ENCODE data around the gene CRMP1. TPM values are rescaled to one million over a fixed set of nuclear protein-coding genes. Genes with fewer than 3 reads are reported as not detected.

The CRMP1 gene
- total and polyA plus RNA-seq, 2 of the 4 experiments (the other 2 are of a cell fraction): 4.1 to 7.4 TPM

DNA sequence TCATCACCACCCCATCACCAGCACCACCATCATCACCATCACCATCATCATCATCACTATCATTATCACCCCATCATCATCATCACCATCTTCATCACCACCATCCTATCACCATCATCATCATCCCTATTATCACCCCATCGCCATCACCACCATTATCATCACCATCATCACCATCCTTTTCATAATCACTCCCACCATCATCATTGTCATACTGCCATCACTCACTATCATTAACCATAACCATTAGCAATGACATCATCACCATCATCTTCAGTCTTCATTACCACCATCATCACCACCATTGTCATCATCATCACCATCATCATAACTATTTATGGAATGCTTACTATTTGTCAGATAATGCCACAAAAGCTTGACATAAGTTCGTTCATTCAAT, 35.7 kb downstream of the CRMP1 start:
- no peaks in the 10 kb centered on the region; the same call in 1 of the 2 replicates for H3K9me1 ChIP-seq (ENCODE audit: insufficient read depth, low read length)
- no peak overlapping the region for H4K8ac ChIP-seq (ENCODE audit: low read depth in 2 of 2, low read length in 2 of 2)
- no peak overlapping the region for H2AFZ ChIP-seq (replicated peaks; ENCODE audit: low read length, poor library complexity)
- peaks cover 1% of the 10 kb centered on the region; the same call in 1 of the 2 replicates for H3K36me3 ChIP-seq (ENCODE audit: control insufficient read depth, insufficient read depth, low read length)
- no peak overlapping the region for H3K4me3 ChIP-seq (ENCODE audit: insufficient read depth, low read depth, low read length)
- H4K91ac ChIP-seq (ENCODE audit: insufficient read depth, low read depth, low read length): no peak overlapping the region
- H2BK120ac ChIP-seq (ENCODE audit: low read depth, low read length): no peak overlapping the region
- no peak overlapping the region for H3K56ac ChIP-seq (ENCODE audit: extremely low read depth, insufficient read depth, low read length)
- H2AK5ac ChIP-seq (ENCODE audit: low read depth, low read length): no peak overlapping the region
- no peak overlapping the region for H3K4ac ChIP-seq (ENCODE audit: low read depth, low read length)
- H3K79me1 ChIP-seq (ENCODE audit: low read depth in 1 of 2, low read length in 2 of 2): no peaks in the 10 kb centered on the region
- H3K9me3 ChIP-seq (ENCODE audit: control insufficient read depth, insufficient read depth, low read length): no peaks in the 10 kb centered on the region
- no peak overlapping the region for H3K27ac ChIP-seq (ENCODE audit: insufficient read depth, low read length)
- BruUV-seq (replicated peaks): no TSS peak
- H2BK15ac ChIP-seq (ENCODE audit: low read depth, low read length): no peak overlapping the region
- H2BK5ac ChIP-seq (ENCODE audit: low read depth, low read length, poor library complexity, severe bottlenecking): peak overlapping the region; percentile 47
- ChIA-PET CTCF (no interaction called here), POLR2A (ENCODE audit: unreplicated experiment) (no interaction called here)
- no peak overlapping the region for H4K5ac ChIP-seq (ENCODE audit: low read depth, low read length)
- no peak for DNase-seq
- no peaks in the 10 kb centered on the region for H3K4me1 ChIP-seq (ENCODE audit: control insufficient read depth, insufficient read depth, low read length)
- no peak overlapping the region for H3K14ac ChIP-seq (replicated peaks; ENCODE audit: low read depth, low read length)
- no peak for ATAC-seq (ENCODE audit: low read depth)
- intact Hi-C loops (cut with micrococcal nuclease) (no loop called here), dilution Hi-C loops (cut with HindIII; ENCODE audit: low sequenced_read_pairs, unreplicated experiment) (no loop called here), in situ Hi-C loops (cut with MboI; ENCODE audit: low sequenced_read_pairs) (no loop called here)
- H3K27me3 ChIP-seq (ENCODE audit: control insufficient read depth, insufficient read depth, low read length): no peaks in the 10 kb centered on the region
- H2AK9ac ChIP-seq (replicated peaks; ENCODE audit: low read depth, low read length, poor library complexity): no peak overlapping the region
- no peaks in the 10 kb centered on the region for H4K20me1 ChIP-seq (ENCODE audit: insufficient read depth, low read length)
- WGBS, 2 experiments (ENCODE audit: extremely low coverage in 2 of 2, insufficient read length in 1 of 2): 80% methylated on average over 1 of the region's 2 CpGs; no CpG with 5 or more reads in 1 of the 2 experiments
- H2BK20ac ChIP-seq (ENCODE audit: low read depth, low read length): no peak overlapping the region
- no peak overlapping the region for H3K18ac ChIP-seq (ENCODE audit: low read depth, low read length)
- TF ChIP-seq FOS (IDR thresholded peaks at IDR 0.05; ENCODE audit: low read depth, low read length): no peak
- TF ChIP-seq CTCF (conservative IDR thresholded peaks at IDR 0.05; ENCODE audit: low read depth, low read length): no peak
- no peak for TF ChIP-seq SMC3 (IDR thresholded peaks at IDR 0.05; ENCODE audit: low read depth, low read length)
- TF ChIP-seq POLR2A (IDR thresholded peaks at IDR 0.05; ENCODE audit: low read depth, low read length): no peak
- TF ChIP-seq RFX5 (IDR thresholded peaks at IDR 0.05; ENCODE audit: low read depth, low read length): no peak
- no peak for TF ChIP-seq MAZ (IDR thresholded peaks at IDR 0.05; ENCODE audit: borderline replicate concordance, low read depth, low read length)
- no peak for TF ChIP-seq MXI1 (IDR thresholded peaks at IDR 0.05; ENCODE audit: borderline replicate concordance, low read depth, low read length)
- no peak for TF ChIP-seq CHD1 (IDR thresholded peaks at IDR 0.05; ENCODE audit: low read depth, low read length)
- TF ChIP-seq RAD21 (IDR thresholded peaks at IDR 0.05; ENCODE audit: low read length): no peak
- TF ChIP-seq ELK1 (IDR thresholded peaks at IDR 0.05; ENCODE audit: borderline replicate concordance, low read depth, low read length): no peak
- no peak for TF ChIP-seq NFE2L2 (IDR thresholded peaks at IDR 0.05; ENCODE audit: low read depth, low read length)
- no peak for TF ChIP-seq RCOR1 (IDR thresholded peaks at IDR 0.05; ENCODE audit: insufficient replicate concordance, low read length)
- TF ChIP-seq BHLHE40 (IDR thresholded peaks at IDR 0.05; ENCODE audit: low read depth, low read length): no peak
- no peak for TF ChIP-seq CEBPB (IDR thresholded peaks at IDR 0.05; ENCODE audit: low read depth, low read length)
- TF ChIP-seq, protein P1, sequence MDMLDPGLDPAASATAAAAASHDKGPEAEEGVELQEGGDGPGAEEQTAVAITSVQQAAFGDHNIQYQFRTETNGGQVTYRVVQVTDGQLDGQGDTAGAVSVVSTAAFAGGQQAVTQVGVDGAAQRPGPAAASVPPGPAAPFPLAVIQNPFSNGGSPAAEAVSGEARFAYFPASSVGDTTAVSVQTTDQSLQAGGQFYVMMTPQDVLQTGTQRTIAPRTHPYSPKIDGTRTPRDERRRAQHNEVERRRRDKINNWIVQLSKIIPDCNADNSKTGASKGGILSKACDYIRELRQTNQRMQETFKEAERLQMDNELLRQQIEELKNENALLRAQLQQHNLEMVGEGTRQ (IDR thresholded peaks at IDR 0.05; ENCODE audit: low read depth, low read length): no peak
- no peak for TF ChIP-seq MAFK (IDR thresholded peaks at IDR 0.05; ENCODE audit: low read depth, low read length)
- H3K4me2 ChIP-seq (ENCODE audit: low read depth, low read length): no peak overlapping the region
- no peak overlapping the region for H3K23ac ChIP-seq (ENCODE audit: low read depth, low read length)
- no peak overlapping the region for H3K9ac ChIP-seq (ENCODE audit: low read depth, low read length)
